Lower lobe of right lung (tissue), 2 donors: ENCODE results near the gene KNSTRN. TPM values are rescaled to one million over a fixed set of nuclear protein-coding genes. Genes with fewer than 3 reads are reported as not detected.
A peak's percentile ranks its signal among the peaks of the same experiment; 100 is the strongest.

Experiments used
- ATAC-seq, 2 donors: fragments of 200-7000 bp; cut with Tn5 transposase; one replicate each; pipeline ENCODE4 v1.9.1; 2020 to 2022; ENCODE audit warnings: mild to moderate bottlenecking in 2 of 2, moderate library complexity in 2 of 2
- DNase-seq: peaks from one replicate; pipeline ENCODE4 v3.0.0-alpha.2; 2020
- H3K27ac ChIP-seq: fragments of 200-600 bp; one replicate; pipeline ENCODE4 v1.8.0; 2022
- H3K27me3 ChIP-seq: fragments of 200-600 bp; one replicate; pipeline ENCODE4 v1.8.0; 2022; ENCODE audit warnings: low read depth
- H3K36me3 ChIP-seq: fragments of 200-600 bp; one replicate; pipeline ENCODE4 v1.8.0; 2022; ENCODE audit warnings: mild to moderate bottlenecking
- H3K4me1 ChIP-seq: fragments of 200-600 bp; one replicate; pipeline ENCODE4 v1.8.0; 2022
- H3K4me3 ChIP-seq: fragments of 200-600 bp; one replicate; pipeline ENCODE4 v1.8.0; 2022; ENCODE audit warnings: mild to moderate bottlenecking
- H3K9me3 ChIP-seq: fragments of 200-600 bp; one replicate; pipeline ENCODE4 v1.8.0; 2022
- intact Hi-C: fragments of 100-400 bp; cut with DNase I; formaldehyde crosslinking; loops from one replicate; pipeline ENCODE4 v1.11.0; 2022
- total RNA-seq: library from RNA; stranded (reverse); fragmentation: NEBNext Ultra II Directional; extraction: Animal tissue kit (Norgen Biotek cat#: 25700); gene quantifications from one replicate; pipeline ENCODE4 v1.2.1, GENCODE V29; 2021
- TF ChIP-seq, protein P1 (sequence below): fragments of 200-600 bp; IDR thresholded peaks from one replicate; pipeline ENCODE4 v1.8.0; 2022; ENCODE audit warnings: antibody characterized with exemption, mild to moderate bottlenecking
- donor health status: DM: no; HTN: yes; CAD: no; lungs with severe emphysema.

The KNSTRN gene
- total RNA-seq, 1 donor from 2014 or later = 20.1 TPM

DNA sequence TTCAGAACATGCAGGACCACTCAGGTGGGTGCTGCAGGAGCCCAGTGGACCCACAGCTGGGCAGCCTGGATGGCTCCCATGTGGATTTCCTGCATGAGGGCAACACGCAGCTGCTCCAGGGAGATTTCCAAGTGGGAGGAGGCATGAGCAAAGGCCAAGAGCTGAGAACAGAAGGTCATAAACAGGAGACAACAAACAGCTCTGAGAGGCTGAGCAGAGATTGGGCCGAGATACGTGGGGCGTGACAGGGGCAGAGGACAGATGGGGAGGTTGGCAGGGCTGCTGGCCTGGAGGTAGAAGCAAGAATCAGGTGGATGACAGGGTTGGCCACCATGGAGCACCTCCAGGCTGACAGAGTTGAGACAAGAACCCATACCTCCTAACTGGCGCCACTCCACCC is 28.8 kb upstream of the KNSTRN start:
- intact Hi-C loops = no loop called here

DNA sequence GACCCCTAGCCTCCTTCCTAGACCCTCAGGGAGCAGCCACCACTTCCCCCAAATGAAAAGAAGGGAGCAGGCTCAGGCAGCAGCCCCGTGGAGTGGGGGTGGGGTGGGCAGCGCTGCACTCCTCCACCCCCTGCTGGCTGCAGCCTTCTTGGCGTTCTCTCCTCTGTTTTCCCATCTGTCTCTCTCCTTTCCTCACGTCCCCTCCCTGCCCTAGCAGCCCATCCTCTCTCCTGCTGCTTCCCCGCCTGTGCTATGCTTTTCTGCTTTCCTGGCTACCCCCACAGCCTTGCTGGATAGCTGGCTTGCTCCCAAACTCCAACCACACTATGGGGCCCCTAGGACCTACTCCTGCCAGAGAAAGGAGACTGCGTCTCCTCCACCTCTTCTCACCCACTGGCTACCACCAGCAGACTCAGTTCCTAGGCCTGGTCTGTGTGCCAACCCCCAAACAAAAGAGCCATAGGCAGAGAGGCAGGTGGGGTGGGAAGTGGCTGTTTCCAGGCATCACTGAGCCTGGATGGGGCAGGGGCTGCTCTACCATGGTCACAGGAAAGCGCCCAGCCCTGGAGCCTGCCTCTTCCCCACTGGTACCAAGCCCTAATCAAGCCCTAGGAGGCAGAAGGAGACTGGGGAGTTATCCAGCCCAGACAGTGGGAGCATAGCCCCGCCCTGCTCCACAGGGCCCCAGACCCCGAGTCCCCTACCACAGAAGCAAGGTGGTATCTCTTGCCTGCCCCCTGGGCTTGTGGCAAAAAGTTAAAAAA is 27.9 kb upstream of the KNSTRN start:
- Histone ChIP-seq H3K27me3 (no peaks in the 10 kb centered on the region), H3K4me3 (no peak overlapping the region), H3K9me3 (no peaks in the 10 kb centered on the region), H3K36me3 (no peaks in the 10 kb centered on the region), H3K4me1 (peaks cover 15% of the 10 kb centered on the region), H3K27ac (no peak overlapping the region)
- TF ChIP-seq, protein P1, sequence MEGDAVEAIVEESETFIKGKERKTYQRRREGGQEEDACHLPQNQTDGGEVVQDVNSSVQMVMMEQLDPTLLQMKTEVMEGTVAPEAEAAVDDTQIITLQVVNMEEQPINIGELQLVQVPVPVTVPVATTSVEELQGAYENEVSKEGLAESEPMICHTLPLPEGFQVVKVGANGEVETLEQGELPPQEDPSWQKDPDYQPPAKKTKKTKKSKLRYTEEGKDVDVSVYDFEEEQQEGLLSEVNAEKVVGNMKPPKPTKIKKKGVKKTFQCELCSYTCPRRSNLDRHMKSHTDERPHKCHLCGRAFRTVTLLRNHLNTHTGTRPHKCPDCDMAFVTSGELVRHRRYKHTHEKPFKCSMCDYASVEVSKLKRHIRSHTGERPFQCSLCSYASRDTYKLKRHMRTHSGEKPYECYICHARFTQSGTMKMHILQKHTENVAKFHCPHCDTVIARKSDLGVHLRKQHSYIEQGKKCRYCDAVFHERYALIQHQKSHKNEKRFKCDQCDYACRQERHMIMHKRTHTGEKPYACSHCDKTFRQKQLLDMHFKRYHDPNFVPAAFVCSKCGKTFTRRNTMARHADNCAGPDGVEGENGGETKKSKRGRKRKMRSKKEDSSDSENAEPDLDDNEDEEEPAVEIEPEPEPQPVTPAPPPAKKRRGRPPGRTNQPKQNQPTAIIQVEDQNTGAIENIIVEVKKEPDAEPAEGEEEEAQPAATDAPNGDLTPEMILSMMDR = no peak
- no peak for DNase-seq
- no peak for ATAC-seq
- intact Hi-C loops = no loop called here

More for the DNA sequence above, 28.8 kb upstream of the KNSTRN start:
- no peaks in the 10 kb centered on the region for H3K36me3 ChIP-seq
- TF ChIP-seq, protein P1 = no peak
- H3K27me3 ChIP-seq = no peaks in the 10 kb centered on the region
- DNase-seq (no peak), ATAC-seq (no peak)
- H3K9me3 ChIP-seq = no peaks in the 10 kb centered on the region
- H3K4me3 ChIP-seq = no peak overlapping the region
- H3K27ac ChIP-seq = no peak overlapping the region
- peaks cover 9% of the 10 kb centered on the region for H3K4me1 ChIP-seq

DNA sequence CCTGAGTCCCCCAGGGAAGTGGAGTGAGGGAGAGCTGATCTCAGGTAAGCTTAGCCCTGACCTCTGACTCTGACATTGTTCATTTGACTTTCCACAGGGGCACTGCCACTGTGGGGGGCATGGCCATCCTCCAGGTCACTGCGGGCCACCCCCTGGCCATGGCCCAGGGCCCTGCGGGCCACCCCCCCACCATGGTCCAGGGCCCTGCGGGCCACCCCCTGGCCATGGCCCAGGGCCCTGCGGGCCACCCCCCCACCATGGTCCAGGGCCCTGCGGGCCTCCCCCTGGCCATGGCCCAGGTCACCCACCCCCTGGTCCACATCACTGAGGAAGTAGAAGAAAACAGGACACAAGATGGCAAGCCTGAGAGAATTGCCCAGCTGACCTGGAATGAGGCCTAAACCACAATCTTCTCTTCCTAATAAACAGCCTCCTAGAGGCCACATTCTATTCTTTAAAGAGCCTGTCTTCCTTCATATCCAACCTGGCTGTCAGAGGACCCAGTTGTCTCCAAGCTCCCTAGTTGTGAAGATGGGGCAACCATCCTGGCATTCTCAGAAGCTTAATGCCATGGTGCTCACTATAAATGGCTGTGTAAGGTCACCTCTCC is 26.4 kb upstream of the KNSTRN start:
- H3K4me1 ChIP-seq = peaks cover 15% of the 10 kb centered on the region
- ATAC-seq = no peak
- DNase-seq = no peak
- no peaks in the 10 kb centered on the region for H3K36me3 ChIP-seq
- H3K4me3 ChIP-seq = no peak overlapping the region
- intact Hi-C loops = no loop called here
- no peak overlapping the region for H3K27ac ChIP-seq
- no peaks in the 10 kb centered on the region for H3K9me3 ChIP-seq
- TF ChIP-seq, protein P1 = no peak
- H3K27me3 ChIP-seq = no peaks in the 10 kb centered on the region

DNA sequence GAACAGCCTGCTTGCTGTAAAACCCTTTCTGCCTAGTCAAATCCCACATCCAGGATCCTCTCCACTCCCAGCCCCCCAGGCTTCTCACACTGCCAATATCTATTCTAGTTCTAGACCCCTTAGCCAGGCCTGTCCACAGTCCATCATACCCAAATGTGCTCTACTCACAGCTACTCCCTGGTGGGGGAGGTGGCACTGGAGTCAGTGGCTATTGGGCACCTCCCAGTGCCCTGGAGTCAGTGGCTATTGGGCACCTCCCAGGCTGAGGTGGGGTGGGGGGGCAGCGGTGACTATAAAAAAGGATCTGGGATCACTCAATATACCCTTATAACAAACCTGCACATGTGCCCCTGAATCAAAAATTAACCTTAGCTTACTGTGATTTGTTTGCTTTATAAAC is 25.3 kb upstream of the KNSTRN start:
- intact Hi-C loops = no loop called here
- Histone ChIP-seq H3K9me3 (no peaks in the 10 kb centered on the region), H3K36me3 (no peaks in the 10 kb centered on the region), H3K27ac (no peak overlapping the region), H3K4me3 (no peak overlapping the region), H3K27me3 (no peaks in the 10 kb centered on the region), H3K4me1 (peaks cover 15% of the 10 kb centered on the region)
- no peak for ATAC-seq
- no peak for DNase-seq
- TF ChIP-seq, protein P1 = no peak

DNA sequence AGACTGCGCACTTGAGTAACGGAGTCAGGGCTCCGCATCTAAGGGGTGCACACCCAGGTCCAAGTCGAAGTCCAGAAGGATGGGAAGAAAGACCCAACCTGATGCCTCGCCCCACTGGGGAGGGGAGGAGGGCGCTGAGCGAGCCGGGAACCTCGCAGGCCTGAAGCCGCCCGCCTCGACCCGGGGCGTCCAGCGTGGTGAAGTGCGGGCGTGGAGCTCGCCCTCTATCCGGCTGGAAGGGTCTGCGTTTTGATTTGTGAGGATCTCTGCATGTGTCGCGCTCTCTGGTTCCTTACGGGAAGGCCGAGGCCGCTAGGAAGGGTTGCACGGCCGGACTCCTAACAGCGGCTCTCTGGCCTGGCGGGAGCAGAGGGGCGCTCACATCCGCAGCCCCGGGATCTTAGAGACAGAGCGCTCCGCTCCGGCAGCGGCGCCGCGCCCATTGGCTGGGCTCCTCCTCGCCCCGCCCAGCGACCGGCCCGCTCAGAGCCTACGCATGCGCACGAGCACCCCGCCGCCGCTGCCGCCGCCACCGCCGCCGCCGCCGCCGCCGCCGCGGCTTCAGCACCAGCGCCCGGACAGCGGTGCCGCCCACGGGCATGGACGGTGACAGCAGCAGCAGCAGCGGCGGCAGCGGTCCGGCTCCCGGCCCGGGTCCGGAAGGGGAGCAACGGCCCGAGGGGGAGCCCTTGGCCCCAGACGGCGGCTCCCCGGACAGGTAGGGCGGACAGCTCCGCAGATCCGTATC is 24.6 kb upstream of the KNSTRN start, which contains the start of gene DISP2:
DISP2 (plus strand) TSS at position 497 of the 748 bp plus-strand sequence; CDS start at position 600, 103 bp downstream.
- Histone ChIP-seq H3K36me3 (no peaks in the 10 kb centered on the region), H3K27ac (no peak within 1 kb of the TSS), H3K27me3 (no peaks in the 10 kb centered on the region), H3K4me3 (peak within 1 kb of the TSS; percentile 67), H3K9me3 (no peaks in the 10 kb centered on the region), H3K4me1 (peaks cover 15% of the 10 kb centered on the region)
- ATAC-seq (peak; percentile 91 to 96), DNase-seq (peak; percentile 91)
- TF ChIP-seq, protein P1 = no peak
- intact Hi-C loops = no loop called here
